Astrocyte of the hippocampus (primary cell): Measurements from ENCODE around the gene HCCS.
A peak's percentile ranks its signal among the peaks of the same experiment; 100 is the strongest.

Source experiments
- DNase-seq: peaks from one replicate; pipeline ENCODE4 v3.0.0; 2011; ENCODE audit warnings: low read depth, low spot score

The HCCS gene

GRCh38 chrX:11111037-11111851, at the start of gene HCCS:
Gene HCCS (plus strand): TSS chrX:11111332. CDS start chrX:11112061, 729 bp downstream.
- DNase-seq: peak; percentile 92

GRCh38 chrX:11064276-11064675, 46.9 kb upstream of the HCCS start:
- no peak for DNase-seq

GRCh38 chrX:11064851-11065600, 46.1 kb upstream of the HCCS start:
- peak; percentile 69 for DNase-seq

- no peak for DNase-seq
Observed at GRCh38 chrX:11066812-11067211, 44.3 kb upstream of the HCCS start.

GRCh38 chrX:11073381-11073780, 37.8 kb upstream of the HCCS start:
- DNase-seq: no peak

GRCh38 chrX:11080741-11081305, 30.3 kb upstream of the HCCS start:
- DNase-seq: no peak

- no peak for DNase-seq
Observed at GRCh38 chrX:11081511-11081910, 29.6 kb upstream of the HCCS start.

- DNase-seq: no peak
Observed at GRCh38 chrX:11085305-11085704, 25.8 kb upstream of the HCCS start.

GRCh38 chrX:11089802-11090201, 21.3 kb upstream of the HCCS start:
- DNase-seq: no peak

- no peak for DNase-seq
Observed at GRCh38 chrX:11097933-11098332, 13.2 kb upstream of the HCCS start.

- DNase-seq: no peak
Observed at GRCh38 chrX:11099465-11099864, 11.7 kb upstream of the HCCS start.

GRCh38 chrX:11100281-11101035, 10.7 kb upstream of the HCCS start:
- peak; percentile 83 for DNase-seq

- DNase-seq: no peak
Observed at GRCh38 chrX:11103006-11103405, 8.1 kb upstream of the HCCS start.

- no peak for DNase-seq
Observed at GRCh38 chrX:11103751-11104150, 7.4 kb upstream of the HCCS start.

GRCh38 chrX:11105080-11105479, 6.1 kb upstream of the HCCS start:
- DNase-seq: no peak

- no peak for DNase-seq
Observed at GRCh38 chrX:11108253-11108941, 2.7 kb upstream of the HCCS start.

- no peak for DNase-seq
Observed at GRCh38 chrX:11109968-11110367, 1.2 kb upstream of the HCCS start.

- no peak for DNase-seq
Observed at GRCh38 chrX:11111947-11112346, 815 bp downstream of the HCCS start.

- no peak for DNase-seq
Observed at GRCh38 chrX:11113731-11114130, 2.6 kb downstream of the HCCS start.

GRCh38 chrX:11117745-11118144, 6.6 kb downstream of the HCCS start:
- DNase-seq: no peak

GRCh38 chrX:11119313-11119943, 8.3 kb downstream of the HCCS start:
- no peak for DNase-seq
